HCT116 (cell line): ENCODE data around the gene ARFRP1. TPM values are rescaled to one million over a fixed set of nuclear protein-coding genes. Genes with fewer than 3 reads are reported as not detected.

ENCODE experiments used
- ATAC-seq: fragments of 200-7000 bp; cut with Tn5 transposase; 2 replicates; pipeline ENCODE4 v1.9.1; 2020; ENCODE audit warnings: mild to moderate bottlenecking, moderate library complexity
- BruUV-seq: library from RNA; stranded (reverse); fragments of 400-500 nt; replicated peaks from 2 replicates; lab custom pipeline; 2021; lab: Mats Ljungman, UMichigan
- CTCF ChIA-PET: fragments of 300-600 bp; sonication (Branson Sonifier 250); formaldehyde crosslinking; loops from one replicate; lab custom pipeline; 2021; ENCODE audit warnings: antibody characterized with exemption; lab: Charles Lee
- POLR2A ChIA-PET: fragments of 300-600, 350-600 bp; sonication (Branson Sonifier 250); formaldehyde crosslinking; loops from one replicate; lab custom pipeline; 2021; ENCODE audit warnings: antibody characterized with exemption; lab: Charles Lee
- RAD21 ChIA-PET, 2 experiments: fragments of 300-600 bp; sonication (Branson Sonifier 250); formaldehyde crosslinking; loops; one replicate each; lab custom pipeline; 2023; ENCODE audit warnings: low total read pairs in 2 of 2; ENCODE audit not compliant: uncharacterized antibody in 2 of 2, unreplicated experiment in 2 of 2, low non-redundant PET in 1 of 2; lab: Charles Lee
- DNase-seq: peaks from one replicate; pipeline ENCODE4 v3.0.0-alpha.2; 2010; ENCODE audit warnings: low read depth, low spot score
- H2AFZ ChIP-seq: fragments of 200-600 bp; shearing (Covaris generic), sonication (generic); 2 replicates; pipeline ENCODE4 v1.6.1; 2017; ENCODE audit warnings: low read depth, mixed run types, mixed read lengths, antibody characterized with exemption, low read length; ENCODE audit not compliant: poor library complexity, severe bottlenecking
- H3K27ac ChIP-seq: 2 replicates; pipeline ENCODE4 v1.5.1; 2012; ENCODE audit warnings: low read depth, low read length
- H3K27me3 ChIP-seq: fragments of 200-600 bp; sonication (generic); 2 replicates; pipeline ENCODE4 v1.6.1; 2016; ENCODE audit warnings: mixed run types, low read length, mixed read lengths; ENCODE audit not compliant: insufficient read depth
- H3K36me3 ChIP-seq, 2 experiments: fragments of 200-500 bp in 1 of 2; fragments of 200-600 bp in 1 of 2; sonication (Bioruptor generic) in 1 of 2; sonication (generic) in 1 of 2; 2 replicates each; pipeline versions ENCODE4 v1.5.1 to v1.6.1; 2014 to 2016; ENCODE audit warnings: low read length in 2 of 2, inconsistent platforms in 1 of 2, mixed read lengths in 1 of 2, mixed run types in 1 of 2; ENCODE audit not compliant: insufficient read depth in 2 of 2, control insufficient read depth in 1 of 2
- H3K4me1 ChIP-seq, 2 experiments: fragments of 200-600 bp in 1 of 2; sonication (generic) in 1 of 2; 2 replicates each; pipeline versions ENCODE4 v1.5.1 to v1.6.1; 2012 to 2017; ENCODE audit warnings: low read length in 2 of 2, inconsistent platforms in 1 of 2, mild to moderate bottlenecking in 1 of 2, mixed read lengths in 1 of 2, mixed run types in 1 of 2, moderate library complexity in 1 of 2; ENCODE audit not compliant: insufficient read depth in 2 of 2, control insufficient read depth in 1 of 2
- H3K4me2 ChIP-seq: fragments of 200-600 bp; sonication (generic); 2 replicates; pipeline ENCODE4 v1.6.1; 2017; ENCODE audit warnings: mixed run types, low read length, mixed read lengths
- H3K4me3 ChIP-seq, 2 experiments: fragments of 200-600 bp in 1 of 2; sonication (generic) in 1 of 2; replicated peaks in 1 of 2; 2 replicates each; pipeline ENCODE4 v1.5.1; 2011 to 2016; ENCODE audit warnings: low read length in 2 of 2, control low read depth in 1 of 2, low read depth in 1 of 2, mild to moderate bottlenecking in 1 of 2, mixed read lengths in 1 of 2, mixed run types in 1 of 2
- H3K79me2 ChIP-seq: fragments of 200-600 bp; sonication (generic); 2 replicates; pipeline ENCODE4 v1.6.1; 2017; ENCODE audit warnings: mild to moderate bottlenecking, mixed run types, low read length, moderate library complexity, mixed read lengths; ENCODE audit not compliant: insufficient read depth
- H3K9ac ChIP-seq: fragments of 200-600 bp; sonication (generic); 2 replicates; pipeline ENCODE4 v1.6.1; 2016; ENCODE audit warnings: low read length, mixed read lengths
- H3K9me2 ChIP-seq: fragments of 200-600 bp; sonication (generic), shearing (Covaris generic); 2 replicates; pipeline ENCODE4 v1.6.1; 2017; ENCODE audit warnings: mixed run types, mild to moderate bottlenecking, moderate library complexity; ENCODE audit not compliant: insufficient read depth
- H3K9me3 ChIP-seq, 2 experiments: fragments of 200-500 bp in 1 of 2; fragments of 200-600 bp in 1 of 2; sonication (Bioruptor generic) in 1 of 2; sonication (generic) in 1 of 2; 2 replicates each; pipeline ENCODE4 v1.6.1; 2014 to 2017; ENCODE audit warnings: low read length in 2 of 2, mixed read lengths in 2 of 2, inconsistent platforms in 1 of 2, low read depth in 1 of 2, mild to moderate bottlenecking in 1 of 2, mixed run types in 1 of 2, moderate library complexity in 1 of 2; ENCODE audit not compliant: control insufficient read depth in 1 of 2, insufficient read depth in 1 of 2
- H4K20me1 ChIP-seq: fragments of 200-600 bp; sonication (generic), shearing (Covaris generic); 2 replicates; pipeline ENCODE4 v1.6.1; 2017; ENCODE audit warnings: mixed run types, mild to moderate bottlenecking, moderate library complexity; ENCODE audit not compliant: insufficient read depth
- CEBPB ChIP-seq: IDR thresholded peaks from 2 replicates; pipeline ENCODE4 v1.6.1; 2012; ENCODE audit warnings: low read depth
- CTCF ChIP-seq, 3 experiments: fragments of 200-600 bp in 1 of 3; sonication (generic) in 1 of 3; IDR thresholded peaks in 2 of 3; conservative IDR thresholded peaks in 1 of 3; 2 replicates each; pipeline ENCODE4 v1.5.1; 2012 to 2017; ENCODE audit warnings: low read depth in 2 of 3, low read length in 2 of 3, antibody characterized with exemption in 1 of 3, borderline replicate concordance in 1 of 3, control low read depth in 1 of 3, mild to moderate bottlenecking in 1 of 3, mixed read lengths in 1 of 3, mixed run types in 1 of 3, moderate library complexity in 1 of 3; ENCODE audit not compliant: insufficient read depth in 1 of 3
- EGR1 ChIP-seq: IDR thresholded peaks from 2 replicates; pipeline ENCODE4 v1.6.1; 2012; ENCODE audit warnings: low read depth
- ELF1 ChIP-seq: IDR thresholded peaks from 2 replicates; pipeline ENCODE4 v1.6.1; 2012; ENCODE audit warnings: low read depth, borderline replicate concordance
- EZH2phosphoT487 ChIP-seq: fragments of 200-600 bp; IDR thresholded peaks from 2 replicates; pipeline ENCODE4 v1.6.1; 2018; ENCODE audit warnings: antibody characterized with exemption, borderline replicate concordance
- POLR2A ChIP-seq: IDR thresholded peaks from 2 replicates; pipeline ENCODE4 v1.7.0; 2011; ENCODE audit warnings: borderline replicate concordance; ENCODE audit not compliant: insufficient read depth, insufficient read length; ENCODE audit errors: extremely low read depth
- POLR2AphosphoS5 ChIP-seq: IDR thresholded peaks from 2 replicates; pipeline ENCODE4 v1.6.1; 2011; ENCODE audit warnings: mild to moderate bottlenecking, low read depth, low read length, moderate library complexity
- RAD21 ChIP-seq: IDR thresholded peaks from 2 replicates; pipeline ENCODE4 v1.6.1; 2012; ENCODE audit warnings: low read depth, mild to moderate bottlenecking
- SIN3A ChIP-seq: IDR thresholded peaks from 2 replicates; pipeline ENCODE4 v1.6.1; 2012; ENCODE audit warnings: low read depth
- SP1 ChIP-seq: IDR thresholded peaks from 2 replicates; pipeline ENCODE4 v1.6.1; 2012; ENCODE audit warnings: low read depth
- SRF ChIP-seq: IDR thresholded peaks from 2 replicates; pipeline ENCODE4 v1.6.1; 2012; ENCODE audit warnings: low read depth
- TCF7L2 ChIP-seq: IDR thresholded peaks from 2 replicates; pipeline ENCODE4 v1.7.0; 2011; ENCODE audit warnings: borderline replicate concordance, inconsistent platforms; ENCODE audit not compliant: insufficient read depth, insufficient read length; ENCODE audit errors: extremely low read depth
- YY1 ChIP-seq: IDR thresholded peaks from 2 replicates; pipeline ENCODE4 v1.6.1; 2011; ENCODE audit warnings: low read length, low read depth, moderate library complexity, mild to moderate bottlenecking; ENCODE audit not compliant: insufficient replicate concordance; ENCODE audit errors: extremely low read depth
- ZFX ChIP-seq: fragments of 450-650 bp; IDR thresholded peaks from 2 replicates; pipeline ENCODE4 v1.6.1; 2017
- intact Hi-C: fragments of 100-400 bp; cut with micrococcal nuclease; formaldehyde crosslinking; loops from 2 replicates; pipeline ENCODE4 v1.10.0; 2022
- total RNA-seq: library from RNA; stranded (reverse); gene quantifications from one replicate; pipeline ENCODE4 v1.2.1, GENCODE V29; 2021; ENCODE audit not compliant: unreplicated experiment

ARFRP1 gene
- total RNA-seq, 1 experiment from 2014 or later: 53.7 TPM

- no peak overlapping the region for H3K4me3 ChIP-seq
- DNase-seq (no peak), ATAC-seq (no peak)
- no peak overlapping the region for H3K27ac ChIP-seq
- H3K9ac ChIP-seq: no peak overlapping the region
- no peaks in the 10 kb centered on the region for H4K20me1 ChIP-seq
- H3K27me3 ChIP-seq: no peaks in the 10 kb centered on the region
- H3K4me1 ChIP-seq: no peaks in the 10 kb centered on the region
- BruUV-seq: no TSS peak
- H2AFZ ChIP-seq: no peak overlapping the region
- RAD21 ChIA-PET: no interaction called here
- TF ChIP-seq SRF (no peak), EZH2phosphoT487 (no peak), ELF1 (no peak), ZFX (no peak), TCF7L2 (no peak), POLR2AphosphoS5 (no peak), CTCF (IDR thresholded peaks at IDR 0.05 in 2 of 3, conservative IDR thresholded peaks at IDR 0.05 in 1 of 3; ENCODE audit: borderline replicate concordance in 1 of 3, insufficient read depth in 1 of 3, low read depth in 2 of 3, low read length in 2 of 3) (no peak), SIN3A (no peak), CEBPB (no peak), YY1 (no peak), SP1 (no peak), EGR1 (no peak), POLR2A (no peak), RAD21 (no peak)
- intact Hi-C loops: no loop called here
- no peaks in the 10 kb centered on the region for H3K9me2 ChIP-seq
- CTCF ChIA-PET: no interaction called here
- H3K36me3 ChIP-seq: no peaks in the 10 kb centered on the region
- POLR2A ChIA-PET: interaction anchor here (0.7 kb wide), 1 partner anchor 76 kb away, joined by 3 read pairs; no protein-coding TSS in a partner anchor
- H3K4me2 ChIP-seq: no peak overlapping the region
- H3K9me3 ChIP-seq: no peaks in the 10 kb centered on the region
- H3K79me2 ChIP-seq: no peaks in the 10 kb centered on the region
These were observed 43.2 kb upstream of the ARFRP1 start for GRCh38 chr20:63750807-63751470.
